HG02642 (cell line): ENCODE measurements around the gene DNAJA1.
"Not testable (repeated sequence)": the region's sequence is repeated elsewhere in the genome, so short reads cannot be mapped to it uniquely, and the experiment has no call there.

Source experiments
- ATAC-seq: cut with Tn5 transposase; IDR thresholded peaks from one replicate; pipeline ENCODE4 v1.9.1; 2021; ENCODE audit warnings: mild to moderate bottlenecking; ENCODE audit not compliant: unreplicated experiment, poor library complexity

Gene DNAJA1

DNA sequence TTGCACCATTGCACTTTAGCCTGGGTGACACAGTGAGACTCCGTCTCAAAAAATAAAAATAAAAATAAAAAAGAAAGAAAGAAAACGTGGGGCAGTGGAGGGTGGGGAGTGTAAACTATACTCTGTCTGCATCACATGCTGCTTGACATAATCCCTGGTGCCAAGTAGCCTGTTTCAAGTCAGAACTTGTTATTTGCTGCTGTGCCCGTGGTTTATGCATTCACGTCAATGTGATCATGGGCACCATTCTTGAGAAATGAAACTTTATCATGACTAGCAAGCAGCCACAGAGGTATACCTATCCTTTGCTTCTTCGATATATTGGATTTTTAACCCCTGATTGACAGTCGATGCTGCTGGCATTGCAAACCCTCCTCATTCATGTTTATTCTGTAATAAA is 55.5 kb downstream of the DNAJA1 start:
- no peak for ATAC-seq

DNA sequence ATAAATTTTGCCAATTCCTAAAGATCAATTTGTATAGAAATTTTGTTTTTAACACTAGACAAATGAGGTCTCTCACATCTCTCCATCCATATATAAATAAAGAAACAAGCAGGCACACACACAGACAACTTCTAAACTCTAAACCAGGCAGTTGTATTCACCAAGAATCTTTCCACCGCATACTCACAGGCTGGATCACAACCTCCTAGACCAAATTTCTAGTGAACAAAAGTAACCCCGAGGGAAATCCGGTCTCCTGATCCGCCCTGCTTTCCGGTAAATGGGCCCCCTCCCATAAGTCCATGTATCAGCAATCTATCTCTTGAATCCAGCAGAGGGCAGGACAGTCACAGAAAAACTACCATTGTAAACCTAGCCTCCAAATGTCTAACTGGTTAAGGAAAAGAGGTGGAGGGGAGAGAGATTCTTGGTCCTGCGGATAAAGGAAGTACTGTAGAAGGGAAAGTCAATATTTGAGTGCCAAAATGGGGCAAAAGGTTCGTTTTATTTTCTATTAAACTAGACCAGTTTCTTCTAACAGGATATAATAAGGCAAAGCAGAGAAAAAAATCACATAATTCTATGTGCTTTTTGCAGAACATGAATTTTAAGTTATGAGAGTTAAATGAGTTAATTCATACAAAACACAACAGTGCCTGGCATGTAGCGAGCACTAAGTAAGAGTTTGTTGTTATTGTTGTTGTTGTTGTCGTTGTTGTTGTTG is 56.2 kb downstream of the DNAJA1 start:
- ATAC-seq = no peak

GRCh38 chr9:33082128-33082527 is 57.1 kb downstream of the DNAJA1 start:
- no peak for ATAC-seq

GRCh38 chr9:33082538-33083326 is 57.7 kb downstream of the DNAJA1 start:
- no peak for ATAC-seq

DNA sequence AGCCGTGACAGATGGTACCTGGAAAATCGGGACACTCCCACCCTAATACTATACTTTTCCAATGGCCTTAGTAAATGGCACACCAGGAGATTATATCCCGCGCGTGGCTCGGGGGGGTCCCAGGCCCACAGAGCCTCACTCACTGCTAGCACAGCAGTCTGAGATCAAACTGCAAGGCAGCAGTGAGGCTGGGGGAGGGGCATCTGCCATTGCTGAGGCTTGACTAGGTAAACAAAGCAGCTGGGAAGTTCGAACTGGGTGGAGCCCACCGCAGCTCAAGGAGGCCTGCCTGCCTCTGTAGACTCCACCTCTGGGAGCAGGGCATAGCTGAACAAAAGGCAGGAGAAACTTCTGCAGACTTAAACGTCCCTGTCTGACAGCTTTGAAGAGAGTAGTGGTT is 60.6 kb downstream of the DNAJA1 start:
- ATAC-seq = not testable (repeated sequence)
